Prostate gland (tissue), 2 donors: ENCODE results near the gene MLLT1. TPM values are rescaled to one million over a fixed set of nuclear protein-coding genes. Genes with fewer than 3 reads are reported as not detected.

Experiments
- DNase-seq: peaks from one replicate; pipeline ENCODE4 v3.0.0-alpha.2; 2019; ENCODE audit warnings: low spot score
- H3K27ac ChIP-seq, 2 donors: fragments of 200-600 bp; sonication (generic); 2 replicates each; pipeline ENCODE4 v1.5.1; 2017 to 2019
- H3K27me3 ChIP-seq: fragments of 200-600 bp; sonication (generic); replicated peaks from 2 replicates; pipeline ENCODE4 v1.5.1; 2019; ENCODE audit not compliant: insufficient read depth
- H3K36me3 ChIP-seq, 2 donors: fragments of 200-600 bp; sonication (generic); 1 replicate in 1 of 2; 2 replicates in 1 of 2; pipeline versions ENCODE4 v1.5.1 to v1.8.1; 2017 to 2019
- H3K4me1 ChIP-seq: fragments of 200-600 bp; sonication (generic); replicated peaks from 2 replicates; pipeline ENCODE4 v1.5.1; 2019
- H3K4me3 ChIP-seq, 2 donors: fragments of 200-600 bp; sonication (generic); 2 replicates each; pipeline ENCODE4 v1.5.1; 2017 to 2019
- H3K9me3 ChIP-seq: fragments of 200-600 bp; sonication (generic); 2 replicates; pipeline ENCODE4 v1.5.1; 2017
- POLR2A ChIP-seq: fragments of 450-650 bp; IDR thresholded peaks from one replicate; pipeline ENCODE4 v1.6.1; 2016; ENCODE audit warnings: antibody characterized with exemption, mild to moderate bottlenecking
- POLR2AphosphoS5 ChIP-seq: sonication (generic); formaldehyde crosslinking; IDR thresholded peaks from one replicate; pipeline ENCODE4 v1.6.1; 2017; ENCODE audit warnings: antibody characterized with exemption
- WGBS: methylation state at CpG from one replicate; pipeline ENCODE4 v1.1.5; 2018; 5-methylcytosine and 5-hydroxymethylcytosine counted together
- intact Hi-C: fragments of 100-400 bp; cut with DNase I; formaldehyde crosslinking; loops from one replicate; pipeline ENCODE4 v1.14.2; 2022
- total RNA-seq, 2 donors: library from RNA; depleted of rRNA; stranded (reverse); fragments of >200 nt; gene quantifications; one replicate each; pipeline ENCODE4 v1.1.0, GENCODE V29; 2016
- TF ChIP-seq, protein P1 (sequence below), 4 experiments: fragments of 200-600 bp in 2 of 4; fragments of 450-650 bp in 2 of 4; sonication (generic) in 2 of 4; IDR thresholded peaks; 1 replicate in 3 of 4; 2 replicates in 1 of 4; pipeline ENCODE4 v1.5.1; 2016 to 2019; ENCODE audit warnings: antibody characterized with exemption in 4 of 4, mild to moderate bottlenecking in 2 of 4, moderate library complexity in 2 of 4

Gene MLLT1
- total RNA-seq, 2 donors from 2014 or later = 39.9 to 41.4 TPM

GRCh38 chr19:6215701-6216235 lies 64.0 kb downstream of the MLLT1 start:
- Histone ChIP-seq H3K4me3 (no peak overlapping the region), H3K36me3 (peaks cover 0 to 6% of the 10 kb centered on the region in 2 donors), H3K27me3 (no peaks in the 10 kb centered on the region), H3K27ac (no peak overlapping the region), H3K4me1 (no peaks in the 10 kb centered on the region), H3K9me3 (no peaks in the 10 kb centered on the region)
- intact Hi-C loops = loop anchor here (5.0 kb wide), 2 partner anchors 62 to 168 kb away; partner anchors contain the start of gene MLLT1
- no peak for DNase-seq
- TF ChIP-seq POLR2AphosphoS5 = no peak
- no peak for TF ChIP-seq POLR2A
- TF ChIP-seq, protein P1, sequence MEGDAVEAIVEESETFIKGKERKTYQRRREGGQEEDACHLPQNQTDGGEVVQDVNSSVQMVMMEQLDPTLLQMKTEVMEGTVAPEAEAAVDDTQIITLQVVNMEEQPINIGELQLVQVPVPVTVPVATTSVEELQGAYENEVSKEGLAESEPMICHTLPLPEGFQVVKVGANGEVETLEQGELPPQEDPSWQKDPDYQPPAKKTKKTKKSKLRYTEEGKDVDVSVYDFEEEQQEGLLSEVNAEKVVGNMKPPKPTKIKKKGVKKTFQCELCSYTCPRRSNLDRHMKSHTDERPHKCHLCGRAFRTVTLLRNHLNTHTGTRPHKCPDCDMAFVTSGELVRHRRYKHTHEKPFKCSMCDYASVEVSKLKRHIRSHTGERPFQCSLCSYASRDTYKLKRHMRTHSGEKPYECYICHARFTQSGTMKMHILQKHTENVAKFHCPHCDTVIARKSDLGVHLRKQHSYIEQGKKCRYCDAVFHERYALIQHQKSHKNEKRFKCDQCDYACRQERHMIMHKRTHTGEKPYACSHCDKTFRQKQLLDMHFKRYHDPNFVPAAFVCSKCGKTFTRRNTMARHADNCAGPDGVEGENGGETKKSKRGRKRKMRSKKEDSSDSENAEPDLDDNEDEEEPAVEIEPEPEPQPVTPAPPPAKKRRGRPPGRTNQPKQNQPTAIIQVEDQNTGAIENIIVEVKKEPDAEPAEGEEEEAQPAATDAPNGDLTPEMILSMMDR (IDR thresholded peaks at IDR 0.05) = no peak
- 40% methylated on average over 1 of the region's 15 CpGs for WGBS

DNA sequence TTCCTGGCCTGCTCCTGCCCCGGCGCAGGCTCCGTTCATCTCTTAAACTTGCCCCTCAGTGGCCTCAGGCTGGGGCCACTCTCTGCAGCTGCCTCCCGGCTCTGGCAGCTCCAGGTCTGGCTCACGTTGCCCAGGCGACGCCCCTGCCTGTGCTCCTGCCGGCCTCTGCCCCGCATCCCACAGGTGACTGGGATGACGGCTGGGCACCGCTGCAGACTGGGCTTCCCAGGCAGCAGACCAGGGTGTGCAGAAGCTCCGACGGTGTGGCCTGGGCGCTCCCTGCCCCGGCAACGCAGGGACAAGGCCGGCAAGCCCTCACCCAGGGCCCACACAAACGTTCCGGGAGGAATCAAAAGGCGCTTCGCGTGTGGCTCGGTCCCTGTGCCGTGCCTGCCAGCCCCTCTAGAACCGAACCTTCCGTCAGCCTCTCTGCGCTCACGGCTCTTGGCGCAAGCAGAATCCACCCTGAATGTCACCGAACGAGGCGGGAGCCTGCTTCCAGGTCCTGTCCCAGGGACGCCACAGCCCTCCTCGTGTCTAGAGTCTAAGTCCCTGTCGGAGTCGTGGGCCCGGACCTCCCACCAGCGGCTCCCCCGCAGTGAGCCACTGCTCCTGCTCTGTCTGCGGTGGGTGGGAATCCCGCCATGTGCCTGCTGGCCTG lies 64.8 kb downstream of the MLLT1 start:
- 88% methylated on average over 40 of the region's 41 CpGs for WGBS
- Histone ChIP-seq H3K27ac (no peak overlapping the region), H3K36me3 (peaks cover 0 to 6% of the 10 kb centered on the region in 2 donors), H3K4me3 (no peak overlapping the region), H3K27me3 (no peaks in the 10 kb centered on the region), H3K4me1 (no peaks in the 10 kb centered on the region), H3K9me3 (no peaks in the 10 kb centered on the region)
- DNase-seq = no peak
- intact Hi-C loops = loop anchor here (5.0 kb wide), 2 partner anchors 62 to 168 kb away; partner anchors contain the start of gene MLLT1
- TF ChIP-seq POLR2A = no peak
- TF ChIP-seq, protein P1 (IDR thresholded peaks at IDR 0.05) = no peak
- no peak for TF ChIP-seq POLR2AphosphoS5

GRCh38 chr19:6213696-6214641 lies 65.8 kb downstream of the MLLT1 start:
- Histone ChIP-seq H3K36me3 (peaks cover 0 to 6% of the 10 kb centered on the region in 2 donors), H3K9me3 (no peaks in the 10 kb centered on the region), H3K27me3 (no peaks in the 10 kb centered on the region), H3K4me3 (no peak overlapping the region), H3K27ac (no peak overlapping the region), H3K4me1 (no peaks in the 10 kb centered on the region)
- no peak for DNase-seq
- TF ChIP-seq POLR2AphosphoS5 (no peak), POLR2A (no peak)
- TF ChIP-seq, protein P1 (IDR thresholded peaks at IDR 0.05) = no peak
- intact Hi-C loops = no loop called here
- 88% methylated on average over 32 of the region's 32 CpGs for WGBS

DNA sequence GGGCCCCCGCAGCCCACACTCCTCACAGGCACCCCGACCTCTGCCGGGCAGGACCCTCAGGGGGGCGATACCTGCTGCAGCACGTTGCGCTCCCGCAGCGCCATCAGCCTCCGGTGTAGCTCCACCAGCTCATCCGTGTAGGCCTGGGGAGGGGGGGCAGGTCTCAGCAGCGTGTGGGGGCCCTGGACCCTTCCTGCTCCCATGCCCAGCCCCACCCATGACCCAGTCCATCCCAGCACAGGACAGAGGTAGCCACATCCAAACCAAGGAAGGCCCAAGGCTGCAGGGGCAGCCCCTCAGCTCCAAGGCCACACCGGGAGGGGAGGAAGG lies 66.5 kb downstream of the MLLT1 start:
- DNase-seq = no peak
- intact Hi-C loops = no loop called here
- Histone ChIP-seq H3K4me1 (no peaks in the 10 kb centered on the region), H3K4me3 (no peak overlapping the region), H3K36me3 (peaks cover 0 to 6% of the 10 kb centered on the region in 2 donors), H3K9me3 (no peaks in the 10 kb centered on the region), H3K27ac (no peak overlapping the region), H3K27me3 (no peaks in the 10 kb centered on the region)
- 90% methylated on average over 12 of the region's 12 CpGs for WGBS
- TF ChIP-seq POLR2A = no peak
- no peak for TF ChIP-seq POLR2AphosphoS5
